ENCODE results near the gene TGFB1. TPM values are rescaled to one million over a fixed set of nuclear protein-coding genes. Genes with fewer than 3 reads are reported as not detected.
"Not testable (repeated sequence)": the region's sequence is repeated elsewhere in the genome, so short reads cannot be mapped to it uniquely, and the experiment has no call there.

The TGFB1 gene
- total and polyA plus RNA-seq, 5 donors = 23.9 to 39.3 (median 32.1) TPM

DNA sequence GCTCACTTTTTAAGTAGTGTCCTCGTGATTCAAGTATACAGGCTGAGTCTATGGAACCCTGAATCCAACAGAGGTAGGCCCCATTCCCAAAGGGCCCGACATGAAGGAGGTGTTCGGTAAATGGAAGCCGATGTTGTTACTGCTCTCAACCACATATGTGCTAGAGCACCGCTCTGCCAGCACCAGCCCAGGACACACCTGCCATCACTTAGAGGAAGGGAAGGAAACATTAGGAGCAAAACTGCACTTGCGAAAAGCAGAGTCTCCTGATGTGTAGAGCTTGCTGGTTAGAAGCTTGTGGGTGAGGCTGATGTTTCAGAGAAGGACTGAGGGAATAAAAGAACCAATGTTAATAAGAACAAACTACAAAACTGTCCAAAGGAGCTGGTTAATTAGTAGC is 53.2 kb downstream of the TGFB1 start:
- H3K27me3 ChIP-seq (ENCODE audit: control insufficient read depth, insufficient read depth) = no peaks in the 10 kb centered on the region
- no peak for ATAC-seq
- 72% methylated on average over 6 of the region's 6 CpGs for WGBS

DNA sequence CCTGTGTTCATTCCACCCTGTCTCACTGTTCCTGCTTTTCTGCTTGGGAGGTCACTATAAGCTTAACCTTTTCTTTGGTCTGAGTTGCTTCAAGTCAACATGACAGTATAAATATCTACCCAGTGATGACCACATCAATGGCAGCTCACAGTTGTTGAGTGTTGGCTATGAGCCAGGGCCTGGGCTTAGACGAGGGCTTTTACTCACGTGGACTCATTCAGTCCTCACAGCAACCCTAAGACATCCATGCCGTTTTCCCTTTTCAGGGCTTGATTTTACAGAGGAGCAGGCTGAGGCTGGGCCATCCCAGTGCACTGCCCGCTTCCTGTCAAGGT is 54.0 kb downstream of the TGFB1 start:
- H3K4me1 ChIP-seq (ENCODE audit: control insufficient read depth, insufficient read depth, low read length) = peaks cover 41% of the 10 kb centered on the region
- peak; percentile 56 to 69 for ATAC-seq
- H3K4me3 ChIP-seq (ENCODE audit: low read length) = no peak overlapping the region
- H3K27ac ChIP-seq (ENCODE audit: low read length) = peak overlapping the region; percentile 96
- DNase-seq = peak; percentile 79 to 88 (median 87)
- WGBS = 21% methylated on average over 4 of the region's 4 CpGs
- H3K27me3 ChIP-seq (ENCODE audit: control insufficient read depth, insufficient read depth) = no peaks in the 10 kb centered on the region
- H3K9me3 ChIP-seq (ENCODE audit: control insufficient read depth, low read length) = no peaks in the 10 kb centered on the region
- intact Hi-C loops (cut with DNase I) = loop anchor here in 2 of 4 donors (5.0 kb wide), 2 partner anchors 32 to 87 kb away; no protein-coding TSS in a partner anchor

More for the DNA sequence above, 53.2 kb downstream of the TGFB1 start:
- H3K27ac ChIP-seq (ENCODE audit: low read length) = peak overlapping the region; percentile 66
- no peak overlapping the region for H3K4me3 ChIP-seq (ENCODE audit: low read length)
- H3K4me1 ChIP-seq (ENCODE audit: control insufficient read depth, insufficient read depth, low read length) = peaks cover 41% of the 10 kb centered on the region
- no peaks in the 10 kb centered on the region for H3K9me3 ChIP-seq (ENCODE audit: control insufficient read depth, low read length)
- no peak for DNase-seq
- intact Hi-C loops (cut with DNase I) = loop anchor here in 2 of 4 donors (5.0 kb wide), 2 partner anchors 33 to 88 kb away; no protein-coding TSS in a partner anchor

DNA sequence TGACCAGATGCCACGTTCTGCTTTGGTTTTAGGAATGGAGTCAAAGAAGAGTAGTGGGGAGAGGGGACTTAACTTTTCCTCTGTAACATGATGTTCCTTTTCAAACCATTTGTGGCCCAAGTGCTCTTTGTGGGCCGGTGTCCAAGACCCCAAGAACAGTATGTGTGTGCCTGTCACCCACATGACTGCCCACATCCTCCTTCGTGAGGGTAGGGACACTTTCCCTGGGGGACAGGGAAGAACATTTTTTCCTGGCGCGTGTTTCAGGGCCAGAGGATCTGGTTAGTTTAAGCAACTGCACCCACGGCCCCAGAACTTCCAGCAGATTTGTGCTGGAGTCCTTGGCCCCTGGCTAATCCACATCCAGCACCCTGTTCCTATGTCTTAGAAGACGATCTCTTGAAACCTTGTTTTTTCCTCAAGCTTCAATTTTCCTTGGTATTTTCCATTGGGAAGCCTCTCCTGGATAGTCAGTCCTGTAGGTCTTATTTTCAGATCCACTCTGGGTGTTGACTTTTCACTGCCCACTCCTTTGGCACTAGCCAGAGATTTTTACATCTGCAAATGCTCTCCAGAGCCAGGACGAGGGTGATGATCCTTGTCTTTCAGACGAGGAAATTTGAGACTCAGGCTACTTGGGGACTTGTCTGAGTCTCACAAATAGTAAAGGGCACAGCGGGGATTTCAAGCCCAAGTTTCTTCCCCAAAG is 54.5 kb downstream of the TGFB1 start:
- peak in 2 of 3 donors; percentile 60 to 84 for DNase-seq
- intact Hi-C loops (cut with DNase I) = no loop called here
- 25% methylated on average over 10 of the region's 10 CpGs for WGBS
- ATAC-seq = peak; percentile 10 to 38
- no peak overlapping the region for H3K4me3 ChIP-seq (ENCODE audit: low read length)
- no peaks in the 10 kb centered on the region for H3K27me3 ChIP-seq (ENCODE audit: control insufficient read depth, insufficient read depth)
- H3K27ac ChIP-seq (ENCODE audit: low read length) = peak overlapping the region; percentile 96
- H3K4me1 ChIP-seq (ENCODE audit: control insufficient read depth, insufficient read depth, low read length) = peaks cover 41% of the 10 kb centered on the region
- no peaks in the 10 kb centered on the region for H3K9me3 ChIP-seq (ENCODE audit: control insufficient read depth, low read length)

DNA sequence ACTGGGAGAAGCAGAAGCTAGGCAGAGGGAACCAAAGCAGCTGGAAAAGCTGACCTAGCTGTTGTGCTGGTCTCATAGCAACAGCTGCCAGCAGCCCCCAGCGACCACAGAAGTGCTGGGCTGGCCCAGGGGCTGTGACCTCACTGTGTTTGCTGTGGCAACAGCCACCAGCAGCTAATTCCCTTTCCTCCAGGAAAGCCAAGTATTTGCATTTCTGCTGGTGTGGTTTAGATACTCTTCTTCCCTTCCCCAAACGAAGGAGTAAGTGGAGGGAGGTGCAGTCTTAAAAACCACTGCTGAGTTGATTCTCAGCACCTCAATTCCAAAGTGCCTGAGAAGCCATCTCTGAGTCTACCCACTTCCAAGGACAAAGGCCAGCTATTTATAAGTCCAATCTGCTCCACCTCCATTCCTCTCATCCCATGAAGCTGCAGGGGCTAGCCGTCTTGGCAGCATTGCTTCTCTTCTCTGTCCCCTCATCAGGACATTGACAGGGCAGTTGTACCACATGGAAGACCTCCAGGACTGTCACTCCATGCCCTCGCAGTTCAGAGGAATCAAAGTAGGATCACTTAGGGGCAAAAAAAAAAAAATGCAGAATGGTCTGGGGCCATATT is 55.3 kb downstream of the TGFB1 start:
- no peaks in the 10 kb centered on the region for H3K9me3 ChIP-seq (ENCODE audit: control insufficient read depth, low read length)
- 10% methylated on average over 4 of the region's 4 CpGs for WGBS
- intact Hi-C loops (cut with DNase I) = no loop called here
- no peaks in the 10 kb centered on the region for H3K27me3 ChIP-seq (ENCODE audit: control insufficient read depth, insufficient read depth)
- H3K27ac ChIP-seq (ENCODE audit: low read length) = peak overlapping the region; percentile 96
- no peak overlapping the region for H3K4me3 ChIP-seq (ENCODE audit: low read length)
- DNase-seq (peak; percentile 91 to 94 (median 94)), ATAC-seq (peak; percentile 85 to 91)
- H3K4me1 ChIP-seq (ENCODE audit: control insufficient read depth, insufficient read depth, low read length) = peaks cover 41% of the 10 kb centered on the region

DNA sequence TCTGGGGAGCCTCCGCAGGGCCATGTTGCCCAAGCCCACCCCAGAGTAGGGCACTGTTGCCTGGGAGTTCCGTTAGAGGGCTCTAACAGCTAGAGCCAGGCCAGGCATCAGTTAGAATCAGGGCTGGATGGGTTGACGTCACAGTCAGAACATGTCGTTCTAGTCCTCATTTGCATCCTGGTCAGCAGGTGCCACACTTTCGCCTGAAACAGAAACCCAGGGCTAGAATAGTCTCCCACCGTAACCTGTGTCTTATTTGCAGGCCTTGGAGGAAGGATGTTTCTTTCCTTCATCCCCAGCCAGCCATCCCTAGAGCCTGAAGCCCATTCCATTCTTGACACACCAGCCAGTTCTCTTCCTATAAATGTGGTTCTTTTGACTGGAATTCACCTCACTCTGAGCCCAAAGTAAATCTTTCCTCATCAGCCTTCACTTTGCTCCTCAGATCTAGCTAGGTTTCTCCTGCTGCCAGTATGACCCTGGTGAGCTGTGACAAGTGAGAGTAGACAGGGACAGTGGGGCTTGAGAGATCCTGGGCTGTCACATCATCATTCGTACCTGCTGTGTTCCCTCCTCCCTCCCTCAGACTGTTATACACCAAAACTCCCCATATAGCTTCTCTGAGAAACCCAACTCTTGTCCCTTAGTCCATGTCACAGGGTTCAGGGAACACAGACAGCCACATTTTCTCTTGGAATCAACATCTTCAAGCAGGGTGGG is 55.9 kb downstream of the TGFB1 start:
- 43% methylated on average over 7 of the region's 7 CpGs for WGBS
- intact Hi-C loops (cut with DNase I) = no loop called here
- ATAC-seq = peak; percentile 15 to 50
- no peak for DNase-seq
- no peaks in the 10 kb centered on the region for H3K27me3 ChIP-seq (ENCODE audit: control insufficient read depth, insufficient read depth)
- H3K27ac ChIP-seq (ENCODE audit: low read length) = peak overlapping the region; percentile 96
- peaks cover 41% of the 10 kb centered on the region for H3K4me1 ChIP-seq (ENCODE audit: control insufficient read depth, insufficient read depth, low read length)
- no peaks in the 10 kb centered on the region for H3K9me3 ChIP-seq (ENCODE audit: control insufficient read depth, low read length)
- H3K4me3 ChIP-seq (ENCODE audit: low read length) = no peak overlapping the region

DNA sequence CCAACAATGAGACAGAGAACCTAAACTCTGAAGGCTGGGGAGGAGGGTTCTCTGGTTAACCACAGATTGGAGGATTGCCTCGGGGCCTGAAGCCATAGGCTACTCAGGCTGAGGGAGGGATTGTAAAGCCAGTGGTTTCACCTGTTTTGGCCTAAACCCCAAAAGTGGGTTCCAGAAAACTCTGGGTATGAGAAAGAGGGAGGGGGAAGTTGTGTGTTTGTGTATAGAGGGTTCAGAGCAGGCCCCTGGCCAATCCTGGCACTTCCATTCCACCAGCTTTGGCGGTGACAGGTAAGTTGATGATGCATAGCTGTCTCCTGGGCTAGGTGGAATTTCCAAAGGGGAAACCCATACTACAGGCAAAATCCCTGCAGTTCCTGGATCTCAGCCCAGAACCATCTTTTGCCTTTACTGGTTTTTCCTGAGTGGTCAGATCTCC is 57.3 kb downstream of the TGFB1 start:
- no peak overlapping the region for H3K4me3 ChIP-seq (ENCODE audit: low read length)
- 80% methylated on average over 2 of the region's 2 CpGs for WGBS
- DNase-seq (no peak), ATAC-seq (no peak)
- intact Hi-C loops (cut with DNase I) = no loop called here
- H3K9me3 ChIP-seq (ENCODE audit: control insufficient read depth, low read length) = no peaks in the 10 kb centered on the region
- no peaks in the 10 kb centered on the region for H3K27me3 ChIP-seq (ENCODE audit: control insufficient read depth, insufficient read depth)
- peaks cover 39% of the 10 kb centered on the region for H3K4me1 ChIP-seq (ENCODE audit: control insufficient read depth, insufficient read depth, low read length)
- H3K27ac ChIP-seq (ENCODE audit: low read length) = peak overlapping the region; percentile 96

DNA sequence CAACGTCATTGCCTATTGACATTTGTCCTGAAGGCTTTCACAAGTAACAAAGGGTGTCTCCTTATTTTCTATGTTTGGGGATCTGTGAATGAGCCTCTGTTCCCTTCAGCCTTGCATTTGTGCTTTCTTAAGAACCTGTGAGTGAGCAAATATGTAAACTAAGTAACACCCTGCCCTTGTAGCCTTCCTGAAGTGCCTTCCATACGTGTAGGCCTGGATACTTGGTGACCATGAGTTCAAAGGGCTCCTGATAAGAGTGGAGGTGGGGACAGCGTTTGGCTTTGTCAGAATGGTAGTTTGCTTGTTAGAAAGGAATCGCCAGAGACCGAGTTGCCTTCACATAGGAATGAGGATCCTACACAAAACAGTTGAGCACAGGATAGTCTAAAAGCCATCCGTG is 58.2 kb downstream of the TGFB1 start:
- H3K4me3 ChIP-seq (ENCODE audit: low read length) = no peak overlapping the region
- peaks cover 37% of the 10 kb centered on the region for H3K4me1 ChIP-seq (ENCODE audit: control insufficient read depth, insufficient read depth, low read length)
- H3K9me3 ChIP-seq (ENCODE audit: control insufficient read depth, low read length) = no peaks in the 10 kb centered on the region
- no peak overlapping the region for H3K27ac ChIP-seq (ENCODE audit: low read length)
- DNase-seq (no peak), ATAC-seq (no peak)
- no peaks in the 10 kb centered on the region for H3K27me3 ChIP-seq (ENCODE audit: control insufficient read depth, insufficient read depth)
- 59% methylated on average over 6 of the region's 6 CpGs for WGBS
- intact Hi-C loops (cut with DNase I) = no loop called here

DNA sequence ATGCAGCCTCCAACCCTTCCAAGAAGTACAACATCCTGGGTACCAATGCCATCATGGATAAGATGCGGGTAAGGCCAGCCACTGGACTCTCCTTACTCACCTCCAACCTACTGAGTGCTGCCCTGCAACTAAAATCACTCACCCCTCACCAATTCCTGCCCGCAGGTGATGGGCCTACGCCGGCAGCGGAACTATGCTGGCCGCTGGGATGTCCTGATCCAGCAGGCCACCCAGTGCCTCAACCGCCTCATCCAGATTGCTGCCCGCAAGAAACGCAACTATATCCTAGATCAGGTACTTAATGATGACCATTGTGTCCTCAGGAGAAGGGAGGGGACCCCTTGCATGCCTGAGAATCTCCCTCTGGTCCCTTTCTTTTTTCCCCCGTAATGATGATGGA is 59.3 kb downstream of the TGFB1 start:
- 95% methylated on average over 10 of the region's 10 CpGs for WGBS
- Histone ChIP-seq H3K4me3 (ENCODE audit: low read length) (no peak overlapping the region), H3K27ac (ENCODE audit: low read length) (no peak overlapping the region), H3K27me3 (ENCODE audit: control insufficient read depth, insufficient read depth) (no peaks in the 10 kb centered on the region), H3K4me1 (ENCODE audit: control insufficient read depth, insufficient read depth, low read length) (peaks cover 29% of the 10 kb centered on the region), H3K9me3 (ENCODE audit: control insufficient read depth, low read length) (no peaks in the 10 kb centered on the region)
- DNase-seq (no peak), ATAC-seq (no peak)
- intact Hi-C loops (cut with DNase I) = no loop called here

DNA sequence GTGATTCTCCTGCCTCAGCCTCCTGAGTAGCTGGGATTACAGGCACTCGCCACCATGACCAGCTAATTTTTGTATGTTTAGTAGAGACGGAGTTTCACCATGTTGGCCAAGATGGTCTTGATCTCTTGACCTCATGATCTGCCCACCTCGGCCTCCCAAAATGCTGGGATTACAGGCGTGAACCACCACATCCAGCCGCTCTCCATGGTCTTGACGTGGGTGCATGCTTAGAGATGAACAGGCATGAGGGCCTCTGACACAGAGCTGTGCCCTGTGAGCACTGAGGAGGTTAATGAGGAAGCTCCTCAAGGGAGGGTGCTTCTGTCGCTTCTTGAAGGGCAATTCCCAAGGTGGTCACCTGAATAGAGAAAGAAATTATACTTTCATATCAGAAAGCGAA is 63.9 kb downstream of the TGFB1 start:
- 95% methylated on average over 8 of the region's 8 CpGs for WGBS
- H3K9me3 ChIP-seq (ENCODE audit: control insufficient read depth, low read length); DNase-seq; ATAC-seq; H3K27ac ChIP-seq (ENCODE audit: low read length); intact Hi-C loops (cut with DNase I); H3K4me3 ChIP-seq (ENCODE audit: low read length); H3K27me3 ChIP-seq (ENCODE audit: control insufficient read depth, insufficient read depth); H3K4me1 ChIP-seq (ENCODE audit: control insufficient read depth, insufficient read depth, low read length): not testable (repeated sequence)

DNA sequence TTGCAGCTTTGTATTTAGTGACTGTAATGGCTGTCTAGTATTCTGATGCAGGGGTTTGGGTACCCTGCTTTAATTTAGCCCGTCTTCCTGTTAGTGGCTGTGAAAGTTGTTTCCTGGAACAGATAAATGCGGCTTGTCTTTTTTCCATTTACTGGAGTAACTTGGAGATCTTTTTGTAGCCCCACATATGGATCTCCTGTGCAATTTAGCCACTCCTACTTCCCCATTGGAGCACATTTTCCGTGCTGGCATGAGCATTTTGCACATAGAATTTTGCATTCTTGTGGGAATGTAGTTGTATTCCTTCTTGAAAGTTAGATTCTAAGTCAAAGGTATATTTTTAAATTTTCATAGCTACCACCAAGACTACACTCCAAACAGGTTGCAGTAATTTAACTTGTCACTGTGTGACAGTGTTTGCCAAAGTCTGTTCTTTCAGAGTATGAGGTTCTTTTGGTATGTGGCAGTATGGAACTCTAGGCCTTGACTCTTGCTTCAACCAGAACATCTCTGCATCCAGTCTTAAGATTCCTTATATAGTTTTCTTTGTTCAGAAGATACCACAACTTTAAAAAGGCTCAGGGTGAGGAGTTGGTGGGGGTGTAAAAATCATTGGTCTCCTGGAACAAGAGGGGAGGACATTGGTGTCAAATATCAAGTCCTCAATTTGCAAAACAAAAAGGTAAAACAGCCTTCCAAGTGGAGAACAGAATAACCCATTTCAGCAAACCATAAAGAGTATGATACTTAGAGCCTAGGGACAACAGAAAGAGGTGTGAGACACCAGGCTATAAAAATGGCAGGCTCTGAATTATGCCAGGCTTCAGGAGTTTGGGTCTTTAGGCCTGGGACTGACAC is 64.8 kb downstream of the TGFB1 start:
- Histone ChIP-seq H3K27ac (ENCODE audit: low read length) (no peak overlapping the region), H3K4me3 (ENCODE audit: low read length) (no peak overlapping the region), H3K9me3 (ENCODE audit: control insufficient read depth, low read length) (no peaks in the 10 kb centered on the region), H3K4me1 (ENCODE audit: control insufficient read depth, insufficient read depth, low read length) (no peaks in the 10 kb centered on the region), H3K27me3 (ENCODE audit: control insufficient read depth, insufficient read depth) (no peaks in the 10 kb centered on the region)
- DNase-seq = no peak
- WGBS = 68% methylated on average over 3 of the region's 3 CpGs
- intact Hi-C loops (cut with DNase I) = no loop called here
- ATAC-seq = no peak
